ACHN (cell line): Measurements from ENCODE around the gene DUSP14.

Experiments
- DNase-seq: peaks from one replicate; pipeline ENCODE4 v3.0.0-alpha.2; 2015
- in situ Hi-C: cut with HindIII; loops from 2 replicates; pipeline ENCODE4 v1.10.0; 2017; ENCODE audit warnings: low sequenced_read_pairs, low pct_ligation_motif_present, low pct_unique_long_range_greater_than_20kb

The DUSP14 gene

DNA sequence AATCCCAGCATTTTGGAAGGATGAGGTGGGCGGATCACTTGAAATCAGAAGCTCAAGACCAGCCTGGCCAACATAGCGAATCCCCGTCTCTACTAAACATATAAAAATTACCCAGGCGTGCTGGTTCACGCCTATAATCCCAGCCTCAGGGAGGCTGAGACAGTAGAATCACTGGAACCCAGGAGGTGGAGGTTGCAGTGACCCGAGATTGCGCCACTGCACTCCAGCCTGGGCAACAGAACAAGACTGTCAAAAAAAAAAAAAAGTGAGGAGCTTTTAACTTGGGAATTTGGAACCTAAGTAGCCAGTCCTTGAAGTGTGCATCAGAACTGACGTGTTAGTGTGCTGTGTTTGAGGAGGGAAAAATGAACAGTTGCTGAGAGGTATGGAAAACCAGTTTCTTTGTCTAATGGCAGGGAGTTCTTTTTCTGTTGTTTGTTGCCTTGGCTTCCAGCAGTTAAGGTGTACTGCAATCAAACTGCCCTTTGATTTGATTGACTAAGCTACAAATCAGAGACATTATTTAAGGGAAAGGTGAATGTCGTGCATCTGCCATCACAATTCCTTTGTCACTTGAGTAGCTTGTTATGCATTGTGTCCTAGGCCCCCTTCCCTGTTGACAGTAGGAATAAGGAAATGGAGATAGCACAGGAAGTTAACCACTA is 8.6 kb upstream of the DUSP14 start:
- no peak for DNase-seq
- in situ Hi-C loops = no loop called here

DNA sequence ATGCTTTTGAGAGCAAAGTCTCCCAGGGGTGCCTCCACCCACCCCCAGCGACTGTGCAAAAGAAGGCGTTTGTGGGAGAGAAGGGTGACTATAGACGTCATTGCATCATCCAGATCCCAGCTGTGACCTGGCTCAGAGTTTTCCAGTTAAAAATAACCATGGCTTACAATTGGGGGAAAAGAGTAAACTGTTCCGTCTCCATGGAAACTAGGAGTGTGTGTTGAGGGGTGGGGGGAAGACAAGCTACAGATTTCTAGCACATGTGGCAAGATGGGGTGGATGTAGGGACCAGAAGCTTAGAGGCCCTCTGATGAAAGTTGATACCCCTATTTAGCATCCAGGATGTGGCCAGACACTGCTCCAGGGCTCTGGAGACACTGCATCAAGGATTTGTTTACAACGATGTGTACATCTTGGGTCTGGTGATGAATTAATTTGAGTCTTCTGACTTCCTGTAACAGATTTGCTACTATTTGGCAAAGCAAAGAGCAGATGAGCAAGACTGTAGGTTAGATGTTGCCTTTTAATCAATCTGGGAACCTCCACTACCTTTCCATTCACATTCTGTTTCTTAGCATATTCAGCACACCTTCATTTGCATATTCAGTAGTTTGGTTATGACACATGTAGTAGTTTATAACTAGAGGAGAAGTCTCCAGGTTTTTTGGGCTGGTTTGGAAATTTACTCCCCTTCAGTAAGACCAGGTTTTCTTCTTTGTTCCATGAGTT is 6.2 kb upstream of the DUSP14 start:
- no peak for DNase-seq
- in situ Hi-C loops = no loop called here

DNA sequence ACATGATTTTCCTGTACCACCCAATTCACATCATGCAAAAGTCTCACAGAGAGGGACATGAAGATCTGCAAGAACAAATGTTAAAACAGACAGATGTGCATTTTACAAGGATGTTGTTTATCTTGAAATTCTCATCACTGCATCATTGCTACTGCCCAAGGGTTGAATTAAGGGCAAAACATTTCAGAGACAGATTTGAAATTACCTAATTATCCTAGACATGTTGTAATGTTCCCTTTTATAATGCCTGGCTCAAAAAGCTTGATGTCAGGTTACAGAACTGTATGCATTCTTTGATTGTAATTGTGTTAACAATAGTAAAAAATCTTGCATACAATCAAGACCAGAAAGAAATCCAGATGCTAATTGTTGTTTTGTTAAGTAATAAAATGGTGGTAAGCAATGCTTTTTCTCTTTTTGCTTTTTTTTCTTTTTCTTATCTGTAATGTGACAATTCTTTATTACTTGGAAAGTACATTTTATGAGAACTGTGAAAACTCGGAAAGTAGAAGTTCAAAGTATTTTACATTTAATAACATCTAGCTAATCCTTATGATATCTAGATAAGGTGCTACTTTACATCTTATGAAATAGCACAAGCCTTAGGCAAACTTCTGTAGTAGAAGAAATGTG is 3.6 kb upstream of the DUSP14 start:
- in situ Hi-C loops = no loop called here
- no peak for DNase-seq

DNA sequence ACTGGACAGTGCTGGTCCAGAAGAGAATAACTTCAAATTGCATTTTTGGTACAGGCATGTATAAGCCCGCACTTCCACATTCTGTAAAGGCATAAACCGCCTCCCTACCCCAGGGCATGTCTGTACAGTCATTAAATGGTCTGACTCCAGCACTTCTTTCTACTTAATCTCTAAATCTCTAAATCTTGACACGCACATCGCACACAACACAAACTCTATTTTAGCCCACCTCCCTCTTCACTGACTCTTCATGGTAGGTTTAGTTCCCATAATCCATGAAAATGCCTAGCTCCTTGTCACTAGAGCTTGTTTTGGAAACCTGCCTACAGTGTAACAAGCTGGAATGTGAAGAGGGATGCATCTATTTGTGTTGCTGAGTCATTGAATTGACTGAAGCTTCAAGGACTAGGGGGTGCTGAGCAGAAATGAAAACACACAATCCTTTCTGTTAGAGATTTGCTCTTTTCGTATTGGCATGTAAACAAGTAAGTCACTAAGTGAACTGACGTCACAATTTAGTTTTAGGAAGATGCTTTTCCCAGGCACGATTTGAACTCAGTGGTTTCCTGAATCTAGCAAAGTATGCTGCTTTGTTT is 1.6 kb upstream of the DUSP14 start:
- peak; percentile 94 for DNase-seq
- in situ Hi-C loops = no loop called here

DNA sequence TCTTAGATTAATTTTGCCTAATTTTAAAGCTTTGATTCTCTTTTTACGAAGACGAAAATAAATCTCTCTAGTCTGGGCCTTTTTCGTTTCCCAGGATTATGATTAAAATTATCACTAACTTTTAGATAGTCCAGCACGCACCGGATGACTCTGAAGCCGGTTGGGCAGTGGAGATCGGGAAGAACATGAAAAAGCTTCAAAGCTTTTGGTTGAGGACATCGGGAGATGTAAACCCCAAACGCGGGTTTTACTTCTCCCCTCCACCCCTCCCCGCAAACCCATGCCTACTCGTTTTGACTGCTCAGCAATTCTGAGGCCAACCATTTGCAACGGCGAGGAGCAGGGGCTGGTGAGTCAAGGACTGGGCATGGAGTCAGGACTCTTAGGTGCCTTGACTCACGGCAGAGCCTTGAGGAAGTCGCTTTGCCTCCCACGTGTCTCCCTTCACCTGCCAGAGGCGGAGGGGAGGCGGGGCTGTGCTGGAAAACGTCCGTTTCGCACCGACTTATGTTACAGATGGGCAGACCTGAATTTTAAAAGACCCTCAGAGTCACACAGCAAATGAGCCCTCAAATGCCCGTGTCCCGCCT is 989 bp upstream of the DUSP14 start:
- peak; percentile 99 for DNase-seq
- in situ Hi-C loops = no loop called here

DNA sequence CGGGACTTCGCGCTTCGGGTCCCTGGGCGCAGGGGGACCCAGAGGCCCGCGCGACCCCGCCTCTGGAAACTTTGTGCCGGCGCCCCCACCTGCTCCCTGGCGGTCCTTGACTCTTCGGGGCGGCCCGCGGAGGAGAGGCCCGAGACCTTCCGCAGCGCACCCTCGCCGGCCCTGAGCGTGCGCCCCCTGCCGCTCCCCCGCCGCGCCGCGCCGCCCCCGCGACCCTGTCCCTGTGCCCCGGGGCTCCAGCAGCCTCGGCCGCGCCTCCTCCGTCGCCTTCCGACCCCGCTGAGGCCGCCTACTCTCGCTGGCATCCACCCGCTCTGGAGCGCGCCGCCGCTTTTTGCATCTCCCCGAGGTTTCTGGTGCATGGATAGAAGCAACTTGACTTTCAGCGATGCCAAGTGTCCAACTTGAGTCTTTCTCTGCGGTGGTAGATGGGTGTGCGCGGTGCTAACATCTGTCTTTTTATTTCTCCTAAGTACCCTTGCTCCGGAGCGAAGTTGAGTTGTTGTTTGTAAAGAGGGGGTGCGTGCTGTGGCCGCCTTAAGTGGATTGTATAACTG is 414 bp downstream of the DUSP14 start:
- DNase-seq = peak; percentile 70
- in situ Hi-C loops = no loop called here

DNA sequence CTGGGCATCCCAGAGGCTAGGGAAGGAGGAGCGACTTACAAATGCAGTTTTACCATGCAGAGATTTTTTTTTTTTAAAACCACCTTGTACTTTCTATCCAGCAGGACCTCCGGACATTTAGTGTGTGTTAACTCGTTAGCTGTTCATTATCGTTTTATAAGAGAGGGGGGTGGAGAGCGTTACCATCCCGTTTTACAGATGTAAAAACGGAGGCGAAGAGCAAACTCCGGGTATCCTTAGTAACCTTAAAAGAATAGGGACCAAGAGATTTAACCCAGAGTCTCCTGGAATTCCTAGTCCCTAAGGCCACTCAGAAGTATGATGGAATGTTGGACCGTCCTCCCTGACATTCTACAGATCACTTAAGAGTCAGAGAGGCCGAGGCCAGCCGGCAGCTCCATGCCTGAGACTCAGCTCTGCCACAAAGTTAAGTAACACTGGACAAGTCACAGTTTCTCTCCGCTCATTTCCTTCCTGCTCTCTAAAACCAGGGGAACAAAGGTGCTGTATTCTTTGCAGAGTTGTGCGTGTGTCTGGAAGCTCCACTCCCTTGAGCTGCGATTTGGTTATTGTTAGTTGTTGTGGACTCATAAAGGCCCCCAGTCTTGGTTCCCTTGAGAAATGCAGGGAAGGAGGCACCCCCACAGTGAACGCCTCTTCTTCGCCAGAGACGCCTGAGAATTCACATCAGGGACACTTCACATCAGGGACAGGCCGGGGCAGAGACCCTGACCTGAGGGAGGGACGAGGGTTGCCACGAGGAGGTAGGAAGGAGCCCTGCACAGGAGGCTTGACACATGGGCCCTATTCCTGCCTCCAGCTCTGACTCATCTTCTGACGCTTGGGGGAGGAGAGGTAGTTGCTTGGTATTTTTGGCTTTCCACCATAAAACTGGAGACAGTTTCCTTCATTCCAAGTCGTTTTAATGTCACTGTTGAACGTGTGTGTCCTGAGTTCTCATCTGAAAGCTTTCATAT is 1.2 kb downstream of the DUSP14 start:
- in situ Hi-C loops = no loop called here

DNA sequence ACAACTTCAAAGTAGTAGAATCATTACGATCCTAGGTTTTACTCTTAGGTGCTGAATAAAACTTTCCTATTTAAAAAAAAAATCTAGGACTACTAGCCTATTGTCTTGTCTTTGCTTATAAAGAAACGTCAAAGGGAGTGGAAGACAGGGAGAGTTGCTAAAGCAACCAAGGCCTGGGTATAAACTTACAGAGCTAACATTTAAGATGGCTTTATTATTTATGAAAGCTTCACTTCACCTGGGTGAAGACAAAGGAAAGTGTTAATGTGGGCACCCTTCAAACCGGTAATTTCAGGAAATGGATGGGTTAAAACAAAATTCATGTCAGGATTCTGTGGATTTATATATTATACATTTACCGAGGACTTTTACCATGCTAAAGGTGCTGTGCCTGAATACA is 2.5 kb downstream of the DUSP14 start:
- in situ Hi-C loops = no loop called here
- no peak for DNase-seq

More for the DNA sequence above, 1.2 kb downstream of the DUSP14 start:
- peak; percentile 90 for DNase-seq

DNA sequence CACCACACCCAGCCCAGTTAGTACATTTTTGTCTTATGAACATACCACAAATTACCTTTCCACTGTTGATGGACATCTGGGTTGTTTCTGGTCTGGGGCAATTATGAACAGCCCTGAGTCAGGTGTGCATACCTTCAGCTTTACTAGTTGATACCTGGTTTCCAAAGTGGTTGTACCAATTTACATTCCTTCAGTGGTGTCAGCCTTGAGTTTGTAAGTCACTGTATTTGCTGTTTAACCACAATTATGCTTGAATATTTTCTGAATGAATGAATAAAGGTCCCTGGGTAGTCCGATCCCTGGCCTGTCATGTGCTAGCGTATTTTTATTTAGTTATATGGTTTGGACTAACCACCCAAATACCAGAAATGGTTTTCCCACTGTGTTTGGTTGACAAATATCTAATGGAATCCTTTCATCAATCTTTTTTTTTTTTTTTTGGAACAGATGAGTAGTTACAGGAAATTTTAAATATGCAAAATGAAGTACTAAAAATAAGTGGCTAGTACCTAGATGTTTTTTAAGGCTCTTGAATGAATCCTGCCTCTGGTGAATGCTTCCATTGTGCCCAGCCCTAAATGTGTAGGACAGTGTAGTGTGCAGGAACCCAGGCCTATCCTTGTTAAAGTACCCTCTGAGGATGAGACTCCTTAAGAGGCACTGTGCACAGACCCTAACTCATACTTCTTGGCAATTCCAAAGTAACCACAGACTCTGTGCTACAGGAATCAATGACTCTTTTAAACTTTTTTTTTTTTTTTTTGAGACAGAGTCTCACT is 3.7 kb downstream of the DUSP14 start:
- DNase-seq = peak; percentile 20
- in situ Hi-C loops = no loop called here

DNA sequence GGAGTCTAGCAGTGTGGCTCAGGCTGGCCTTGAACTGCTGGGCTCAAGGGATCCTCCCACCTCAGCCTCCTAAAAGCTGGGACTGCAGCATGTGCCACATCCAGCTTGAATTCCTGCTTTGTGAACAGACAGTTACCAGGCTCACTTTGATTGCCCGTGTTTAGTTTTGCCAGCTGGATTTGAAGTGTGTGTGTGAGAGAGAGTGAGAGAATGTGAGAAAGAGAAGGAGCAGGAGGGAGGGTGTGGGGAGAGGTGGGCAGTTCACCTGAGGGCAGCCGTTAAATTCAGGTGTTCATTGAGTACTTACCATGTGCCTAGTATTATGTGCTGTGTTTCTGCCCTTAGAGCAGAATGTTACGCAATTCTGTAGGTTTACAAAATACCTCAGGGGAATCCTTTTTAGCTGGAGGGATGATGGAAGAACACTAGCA is 4.7 kb downstream of the DUSP14 start:
- in situ Hi-C loops = no loop called here
- DNase-seq = no peak

DNA sequence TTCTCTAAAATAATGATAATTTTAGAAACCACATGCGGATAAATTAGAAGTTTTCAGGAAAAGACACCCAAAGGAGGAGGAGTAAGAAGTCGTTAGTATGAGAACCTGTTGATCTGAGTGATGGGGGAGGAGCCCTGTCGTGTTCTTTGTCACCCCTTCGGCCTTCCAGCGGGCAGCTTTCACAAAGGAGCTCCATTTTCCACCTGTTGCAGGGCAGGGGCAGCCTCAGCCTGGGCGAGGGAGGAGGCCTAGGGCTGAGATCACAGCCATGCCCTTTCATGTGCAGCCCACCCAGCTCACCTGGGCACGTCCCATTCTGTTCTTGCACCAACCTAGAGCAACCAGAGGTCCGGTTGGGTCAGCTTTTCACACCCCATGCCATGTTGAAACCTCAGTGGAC is 5.3 kb downstream of the DUSP14 start:
- in situ Hi-C loops = no loop called here
- no peak for DNase-seq

DNA sequence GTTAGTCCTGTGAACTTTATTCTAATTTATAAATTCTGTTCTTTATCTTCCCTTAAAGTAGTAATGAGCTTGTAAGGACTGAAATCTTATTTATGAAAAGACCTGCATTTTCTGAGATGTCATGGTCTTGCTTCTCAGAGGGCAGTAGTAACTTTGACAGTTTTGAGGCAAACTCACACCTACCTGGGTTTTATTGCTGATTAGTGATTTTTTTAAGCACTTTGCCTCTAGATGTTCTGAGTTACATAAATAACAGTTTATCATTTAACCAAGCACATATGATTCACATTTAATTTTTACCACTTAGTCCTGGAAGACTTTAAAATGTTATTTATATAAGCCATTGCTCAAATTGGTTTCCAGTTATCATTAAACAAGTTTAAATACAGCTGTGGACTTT is 10.7 kb downstream of the DUSP14 start:
- no peak for DNase-seq
- in situ Hi-C loops = no loop called here

DNA sequence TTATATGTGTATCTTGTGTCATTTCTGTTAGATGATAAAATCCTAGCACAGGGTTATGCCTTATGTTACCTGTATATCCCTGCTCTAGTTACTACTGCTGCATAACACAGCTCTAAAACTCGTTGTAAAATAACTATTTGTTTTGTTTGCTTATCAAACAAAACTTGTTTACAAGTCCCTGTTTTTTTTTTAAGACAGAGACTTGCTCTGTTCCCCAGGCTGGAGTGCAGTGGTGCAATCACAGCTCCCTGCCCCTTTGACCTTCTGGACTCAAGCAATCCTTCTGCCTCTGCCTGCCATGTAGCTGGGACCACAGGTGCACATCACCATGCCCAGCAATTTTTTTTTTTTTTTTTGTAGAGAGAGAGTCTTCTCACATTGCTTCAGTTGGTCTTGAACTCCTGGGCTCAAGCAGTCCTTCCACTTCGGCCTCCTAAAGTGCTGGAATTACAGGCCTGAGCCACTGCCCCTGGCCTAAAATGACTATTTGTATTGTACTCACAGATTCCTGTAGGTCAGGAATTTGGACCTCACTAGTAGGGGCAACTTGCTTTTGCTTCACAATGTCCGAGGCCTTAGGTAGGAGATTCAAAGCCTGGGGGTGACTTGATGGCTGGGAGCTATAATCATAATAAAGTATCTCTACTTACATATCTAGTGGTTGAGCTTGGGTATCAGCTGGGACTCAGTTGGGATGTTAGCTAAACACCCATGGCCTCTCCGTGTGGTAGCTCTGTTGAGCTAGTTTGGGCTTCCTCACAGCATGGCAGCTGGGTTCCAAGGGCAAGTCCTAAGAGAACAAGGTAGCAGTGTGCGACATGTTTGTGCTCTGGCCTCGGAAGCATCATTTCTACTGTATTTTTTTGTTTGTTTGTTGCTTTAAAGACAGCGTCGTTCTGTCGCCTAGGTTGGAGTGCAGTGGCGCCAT is 12.6 kb downstream of the DUSP14 start:
- in situ Hi-C loops = no loop called here
- no peak for DNase-seq

DNA sequence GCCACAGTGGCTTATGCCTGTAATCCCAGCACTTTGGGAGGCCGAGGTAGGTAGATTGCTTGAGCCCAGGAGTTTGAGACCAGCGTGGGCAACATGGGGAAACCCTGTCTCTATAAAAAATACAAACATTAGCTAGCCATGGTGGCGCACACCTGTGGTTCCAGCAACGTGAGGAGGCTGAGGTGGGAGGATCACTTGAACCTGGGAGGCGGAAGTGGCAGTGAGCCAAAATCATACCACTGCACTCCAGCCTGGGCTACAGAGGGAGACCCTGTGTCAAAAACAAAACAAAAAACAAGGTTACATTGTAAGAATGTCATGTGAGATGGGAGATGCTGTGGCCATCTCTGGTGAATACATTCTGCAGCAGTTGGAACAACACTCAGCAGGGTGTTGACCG is 13.5 kb downstream of the DUSP14 start:
- DNase-seq = no peak
- in situ Hi-C loops = no loop called here

DNA sequence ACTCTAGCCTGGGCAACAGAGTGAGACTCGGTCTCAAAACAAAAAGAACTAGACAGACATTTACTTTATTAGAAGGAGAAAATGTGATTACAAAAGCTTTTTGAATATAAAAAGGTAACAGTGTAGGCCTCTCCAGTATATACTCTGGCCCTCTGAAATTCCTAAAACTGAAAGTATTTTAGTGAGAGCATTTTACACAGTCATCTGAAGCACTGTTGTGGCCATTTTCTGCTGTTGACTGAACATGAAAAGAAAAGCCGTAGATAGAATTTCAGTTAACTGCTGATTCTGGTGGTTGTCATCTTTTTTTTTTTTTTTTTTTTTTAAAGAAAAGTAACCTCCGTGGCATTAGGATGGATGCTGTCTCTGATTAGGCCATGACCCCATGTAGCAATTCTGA is 15.6 kb downstream of the DUSP14 start:
- in situ Hi-C loops = no loop called here
- DNase-seq = no peak

DNA sequence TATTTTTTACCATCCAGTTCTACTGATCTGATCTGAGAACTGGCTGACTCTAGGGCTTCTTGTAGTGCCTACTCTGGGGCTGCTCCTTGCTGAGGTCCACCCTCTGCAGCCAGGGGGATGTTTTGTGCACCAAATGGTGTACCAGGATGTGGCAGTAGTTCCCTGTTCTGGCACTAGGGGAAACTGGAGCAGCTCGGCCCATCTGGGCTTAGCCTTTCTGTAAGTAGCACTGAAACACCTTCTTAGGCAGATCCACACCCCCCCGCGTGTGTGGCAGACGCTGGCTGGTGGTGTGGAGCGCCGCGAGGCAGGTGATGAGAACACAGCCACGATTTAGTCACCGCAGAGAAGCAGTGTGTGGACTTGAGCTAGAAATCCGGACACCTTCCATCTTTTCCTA is 17.0 kb downstream of the DUSP14 start:
- DNase-seq = peak; percentile 76
- in situ Hi-C loops = no loop called here
